Type B pancreatic cell (in vitro differentiated cells): ENCODE measurements around the gene HACD1. TPM values are rescaled to one million over a fixed set of nuclear protein-coding genes. Genes with fewer than 3 reads are reported as not detected.

ENCODE experiments used
- DNase-seq: peaks from one replicate; pipeline ENCODE4 v3.0.0; 2021; ENCODE audit warnings: mixed read lengths; ENCODE audit not compliant: unreplicated experiment; ENCODE audit errors: extremely low spot score
- H3K27ac Mint-ChIP-seq: 2 replicates; pipeline ENCODE4 v1.8.0; 2021; ENCODE audit warnings: mild to moderate bottlenecking, mixed read lengths
- H3K27me3 Mint-ChIP-seq: 2 replicates; pipeline ENCODE4 v1.8.0; 2021; ENCODE audit warnings: mixed read lengths
- H3K36me3 Mint-ChIP-seq: 2 replicates; pipeline ENCODE4 v1.8.0; 2021; ENCODE audit warnings: mixed read lengths
- H3K4me1 Mint-ChIP-seq: one replicate; pipeline ENCODE4 v1.8.0; 2021; ENCODE audit warnings: mixed read lengths; ENCODE audit not compliant: unreplicated experiment
- H3K4me3 Mint-ChIP-seq: 2 replicates; pipeline ENCODE4 v1.8.0; 2021; ENCODE audit warnings: mild to moderate bottlenecking, mixed read lengths
- H3K9me3 Mint-ChIP-seq: 2 replicates; pipeline ENCODE4 v1.8.0; 2021; ENCODE audit warnings: mixed read lengths
- CTCF ChIP-seq: fragments of 200-600 bp; sonication (generic); conservative IDR thresholded peaks from 2 replicates; pipeline ENCODE4 v1.5.0; 2021; ENCODE audit warnings: antibody characterized with exemption, mild to moderate bottlenecking
- total RNA-seq: library from RNA; stranded (reverse); gene quantifications from 2 replicates; pipeline ENCODE4 v1.2.1, GENCODE V29; 2021; ENCODE audit warnings: low replicate concordance

HACD1 gene
- total RNA-seq, 1 donor from 2014 or later: 16.4 TPM

GRCh38 chr10:17622061-17622460 is 4.9 kb upstream of the HACD1 start:
- no peak for TF ChIP-seq CTCF
- H3K27me3 Mint-ChIP-seq: peaks cover 29% of the 10 kb centered on the region
- no peaks in the 10 kb centered on the region for H3K9me3 Mint-ChIP-seq
- H3K27ac Mint-ChIP-seq: no peak overlapping the region
- DNase-seq: no peak
- H3K4me3 Mint-ChIP-seq: no peak overlapping the region
- H3K4me1 Mint-ChIP-seq: peaks cover 4% of the 10 kb centered on the region
- H3K36me3 Mint-ChIP-seq: no peaks in the 10 kb centered on the region

DNA sequence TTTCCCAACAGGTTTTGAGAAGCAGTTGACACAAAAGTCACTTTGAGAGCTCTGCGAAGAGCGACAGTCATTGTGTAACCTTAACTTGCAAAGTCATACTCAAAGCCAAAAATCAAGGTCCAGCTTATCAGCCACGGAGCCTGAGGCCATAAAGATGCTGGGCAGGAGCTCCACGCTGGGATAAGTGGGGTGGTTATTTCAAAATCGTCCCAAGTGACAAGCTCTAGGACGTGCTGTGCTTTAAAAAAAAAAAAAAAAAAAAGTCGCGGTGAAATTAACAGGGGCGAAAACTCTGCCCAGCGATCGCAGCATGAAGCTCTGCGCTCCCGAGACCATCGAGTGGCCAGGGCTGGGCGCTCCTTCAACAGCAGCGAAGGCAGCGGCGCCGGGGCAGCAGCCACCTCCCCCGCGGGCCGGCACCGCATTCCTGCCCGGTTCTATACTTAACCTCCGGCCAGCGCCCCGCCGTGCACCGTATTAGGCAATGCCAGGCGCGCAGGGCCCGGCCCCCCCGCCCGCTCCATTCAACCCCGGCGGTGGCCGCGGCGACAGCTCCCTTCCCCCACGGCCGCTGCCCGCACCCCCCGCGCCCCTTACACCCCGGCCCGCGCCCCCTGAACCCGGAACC is 657 bp downstream of the HACD1 start:
- Mint-ChIP-seq H3K9me3 (no peaks in the 10 kb centered on the region), H3K27me3 (peaks cover 8% of the 10 kb centered on the region), H3K36me3 (no peaks in the 10 kb centered on the region), H3K27ac (no peak overlapping the region), H3K4me3 (peak overlapping the region; percentile 76), H3K4me1 (peaks cover 4% of the 10 kb centered on the region)
- DNase-seq: peak; percentile 71
- no peak for TF ChIP-seq CTCF

- Mint-ChIP-seq H3K9me3 (no peaks in the 10 kb centered on the region), H3K27me3 (peaks cover 5% of the 10 kb centered on the region), H3K4me3 (no peak overlapping the region), H3K27ac (no peak overlapping the region), H3K36me3 (no peaks in the 10 kb centered on the region), H3K4me1 (peaks cover 5% of the 10 kb centered on the region)
- TF ChIP-seq CTCF: no peak
- no peak for DNase-seq
These were observed 7.6 kb downstream of the HACD1 start for GRCh38 chr10:17609523-17610079.

GRCh38 chr10:17607603-17608332 is 9.4 kb downstream of the HACD1 start:
- Mint-ChIP-seq H3K4me3 (no peak overlapping the region), H3K4me1 (peaks cover 5% of the 10 kb centered on the region), H3K36me3 (no peaks in the 10 kb centered on the region), H3K27ac (no peak overlapping the region), H3K9me3 (no peaks in the 10 kb centered on the region), H3K27me3 (peaks cover 5% of the 10 kb centered on the region)
- DNase-seq: no peak
- peak; percentile 95 for TF ChIP-seq CTCF

GRCh38 chr10:17607060-17607459 is 10.1 kb downstream of the HACD1 start:
- no peak for TF ChIP-seq CTCF
- H3K36me3 Mint-ChIP-seq: no peaks in the 10 kb centered on the region
- H3K27ac Mint-ChIP-seq: no peak overlapping the region
- DNase-seq: no peak
- H3K27me3 Mint-ChIP-seq: peaks cover 5% of the 10 kb centered on the region
- peaks cover 5% of the 10 kb centered on the region for H3K4me1 Mint-ChIP-seq
- H3K9me3 Mint-ChIP-seq: no peaks in the 10 kb centered on the region
- no peak overlapping the region for H3K4me3 Mint-ChIP-seq
